Stimulated activated CD4-positive, alpha-beta T cell treated with anti-CD3 and anti-CD28 coated beads, TNF-alpha, amount 100 ng/mL, for 48 hours (primary cell): Measurements from ENCODE around the gene OR1F1.

ENCODE experiments used
- DNase-seq, 3 donors: peaks; one replicate each; pipeline ENCODE4 v3.0.0-alpha.2; 2020; ENCODE audit warnings: low read depth in 3 of 3

OR1F1 gene

GRCh38 chr16:3249020-3249419 lies 61.0 kb downstream of the OR1F1 start:
- no peak for DNase-seq

GRCh38 chr16:3249451-3249850 lies 61.4 kb downstream of the OR1F1 start:
- no peak for DNase-seq

- DNase-seq = no peak
Measured at GRCh38 chr16:3252967-3253366, 65.0 kb downstream of the OR1F1 start.

DNA sequence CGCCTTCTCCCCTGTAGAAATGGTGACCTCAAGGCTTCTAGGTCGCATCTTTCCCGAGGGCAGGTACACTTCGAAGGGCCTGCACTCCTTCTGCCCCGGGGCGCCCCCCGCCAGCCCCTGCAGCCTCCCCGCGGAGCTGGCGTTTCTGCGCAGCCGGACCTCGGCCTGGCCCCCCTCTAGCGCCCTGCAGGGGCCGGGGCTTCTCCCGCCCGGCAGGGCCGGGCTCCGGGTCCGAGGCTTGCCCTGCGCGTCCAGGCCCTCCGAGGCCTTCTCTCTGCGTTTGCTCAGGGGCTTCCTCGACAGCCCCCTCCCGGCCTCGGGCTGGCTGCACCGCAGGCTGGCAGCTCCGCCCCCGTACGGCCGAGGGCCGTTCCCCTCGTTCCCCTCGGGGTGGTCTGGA lies 66.3 kb downstream of the OR1F1 start:
- DNase-seq = no peak
